HEK293 (cell line): ENCODE measurements around the gene BPIFA2.

Experiments used
- CTCF ChIA-PET: fragments of 350-600 bp; formaldehyde crosslinking; extraction: SDS; loops from one replicate; lab custom pipeline; 2021; ENCODE audit warnings: antibody characterized with exemption; lab: Yijun Ruan, JAX
- POLR2A ChIA-PET: fragments of 300-600 bp; formaldehyde crosslinking; extraction: SDS; loops from one replicate; lab custom pipeline; 2020; ENCODE audit warnings: antibody characterized with exemption, inconsistent platforms; lab: Yijun Ruan, JAX
- H3K27ac ChIP-seq: fragments of 200-500 bp; sonication (Bioruptor generic); 2 replicates; pipeline ENCODE4 v1.5.1; 2014; ENCODE audit warnings: low read depth, low read length, control low read depth, inconsistent platforms; ENCODE audit errors: extremely low read depth
- H3K36me3 ChIP-seq, 2 experiments: fragments of 200-500 bp in 1 of 2; sonication (Bioruptor generic) in 1 of 2; 1 replicate in 1 of 2; 2 replicates in 1 of 2; pipeline ENCODE4 v1.5.1; 2014 to 2017; ENCODE audit warnings: inconsistent platforms in 2 of 2, low read length in 2 of 2; ENCODE audit not compliant: control insufficient read depth in 2 of 2, insufficient read depth in 1 of 2
- H3K4me1 ChIP-seq: fragments of 200-500 bp; sonication (Bioruptor generic); 2 replicates; pipeline ENCODE4 v1.5.1; 2014; ENCODE audit warnings: mild to moderate bottlenecking, low read length, inconsistent platforms; ENCODE audit not compliant: control insufficient read depth, insufficient read depth
- H3K4me3 ChIP-seq: 2 replicates; pipeline ENCODE4 v1.5.1; 2011; ENCODE audit warnings: low read depth, mild to moderate bottlenecking, control low read depth, low read length, moderate library complexity
- H3K9me3 ChIP-seq: fragments of 200-500 bp; sonication (Bioruptor generic); 2 replicates; pipeline ENCODE4 v1.5.1; 2014; ENCODE audit warnings: low read depth, low read length, inconsistent platforms; ENCODE audit not compliant: control insufficient read depth, insufficient read depth
- ATF2 ChIP-seq: fragments of 450-650 bp; formaldehyde crosslinking; IDR thresholded peaks from 2 replicates; pipeline ENCODE4 v1.5.1; 2016; ENCODE audit warnings: missing biosample characterization, missing genetic modification characterization, low read depth
- ELK4 ChIP-seq: IDR thresholded peaks from 2 replicates; pipeline ENCODE4 v1.6.1; 2011; ENCODE audit warnings: mild to moderate bottlenecking, low read depth, low read length, borderline replicate concordance
- GLIS2 ChIP-seq: fragments of 450-650 bp; formaldehyde crosslinking; IDR thresholded peaks from 2 replicates; pipeline ENCODE4 v1.5.1; 2016; ENCODE audit warnings: missing biosample characterization, missing genetic modification characterization
- ZBTB11 ChIP-seq: fragments of 450-650 bp; formaldehyde crosslinking; conservative IDR thresholded peaks from 2 replicates; pipeline ENCODE4 v1.5.1; 2016; ENCODE audit warnings: low read depth, missing biosample characterization, missing genetic modification characterization
- ZBTB26 ChIP-seq: fragments of 450-650 bp; formaldehyde crosslinking; optimal IDR thresholded peaks from 2 replicates; pipeline ENCODE3; 2016; ENCODE audit warnings: missing biosample characterization, mild to moderate bottlenecking, missing genetic modification characterization
- ZBTB44 ChIP-seq: fragments of 450-650 bp; IDR thresholded peaks from 2 replicates; pipeline ENCODE4 v1.5.1; 2018; ENCODE audit warnings: missing biosample characterization, mild to moderate bottlenecking, missing genetic modification characterization
- ZFP41 ChIP-seq: fragments of 450-650 bp; formaldehyde crosslinking; IDR thresholded peaks from 2 replicates; pipeline ENCODE4 v1.5.1; 2016; ENCODE audit warnings: missing biosample characterization, missing genetic modification characterization, borderline replicate concordance
- ZNF214 ChIP-seq: fragments of 450-650 bp; formaldehyde crosslinking; IDR thresholded peaks from 2 replicates; pipeline ENCODE4 v1.5.1; 2017; ENCODE audit warnings: missing biosample characterization, mild to moderate bottlenecking, missing genetic modification characterization, borderline replicate concordance
- ZNF292 ChIP-seq: fragments of 450-650 bp; formaldehyde crosslinking; IDR thresholded peaks from 2 replicates; pipeline ENCODE4 v1.5.1; 2016; ENCODE audit warnings: low read depth, missing biosample characterization, missing genetic modification characterization, borderline replicate concordance
- ZNF311 ChIP-seq: fragments of 450-650 bp; formaldehyde crosslinking; IDR thresholded peaks from 2 replicates; pipeline ENCODE4 v1.5.1; 2017; ENCODE audit warnings: missing biosample characterization, missing genetic modification characterization, borderline replicate concordance
- ZNF335 ChIP-seq: fragments of 450-650 bp; formaldehyde crosslinking; conservative IDR thresholded peaks from 2 replicates; pipeline ENCODE4 v1.5.1; 2016; ENCODE audit warnings: missing biosample characterization, missing genetic modification characterization
- ZNF350 ChIP-seq: fragments of 450-650 bp; formaldehyde crosslinking; IDR thresholded peaks from 2 replicates; pipeline ENCODE4 v1.5.0; 2017; ENCODE audit warnings: missing biosample characterization, mild to moderate bottlenecking, missing genetic modification characterization
- ZNF354C ChIP-seq: fragments of 450-650 bp; formaldehyde crosslinking; IDR thresholded peaks from 2 replicates; pipeline ENCODE4 v1.5.1; 2016; ENCODE audit warnings: missing biosample characterization, missing genetic modification characterization, low read depth, borderline replicate concordance
- ZNF404 ChIP-seq: fragments of 450-650 bp; formaldehyde crosslinking; IDR thresholded peaks from 2 replicates; pipeline ENCODE4 v1.5.1; 2017; ENCODE audit warnings: missing biosample characterization, missing genetic modification characterization
- ZNF433 ChIP-seq: fragments of 450-650 bp; formaldehyde crosslinking; IDR thresholded peaks from 2 replicates; pipeline ENCODE4 v1.5.1; 2016; ENCODE audit warnings: missing biosample characterization, missing genetic modification characterization, low read depth
- ZNF488 ChIP-seq: fragments of 450-650 bp; formaldehyde crosslinking; IDR thresholded peaks from 2 replicates; pipeline ENCODE4 v1.5.1; 2016; ENCODE audit warnings: missing biosample characterization, missing genetic modification characterization
- ZNF558 ChIP-seq: fragments of 450-650 bp; formaldehyde crosslinking; IDR thresholded peaks from 2 replicates; pipeline ENCODE4 v1.5.1; 2016; ENCODE audit warnings: missing biosample characterization, missing genetic modification characterization
- ZNF621 ChIP-seq: fragments of 450-650 bp; formaldehyde crosslinking; IDR thresholded peaks from 2 replicates; pipeline ENCODE4 v1.5.1; 2017; ENCODE audit warnings: missing biosample characterization, missing genetic modification characterization
- ZNF623 ChIP-seq: fragments of 450-650 bp; formaldehyde crosslinking; IDR thresholded peaks from 2 replicates; pipeline ENCODE4 v1.5.1; 2016; ENCODE audit warnings: missing biosample characterization, missing genetic modification characterization

BPIFA2 gene

GRCh38 chr20:33167859-33168258, at the start of gene BPIFA2:
Gene BPIFA2 (plus strand): TSS chr20:33168159. CDS start chr20:33169146, 987 bp downstream.
- no peaks in the 10 kb centered on the region for H3K4me1 ChIP-seq
- no peak within 1 kb of the TSS for H3K27ac ChIP-seq
- ChIA-PET CTCF (interaction anchor here (0.8 kb wide), 1 partner anchor 44 kb away, joined by 4 read pairs; no protein-coding TSS in a partner anchor), POLR2A (no interaction called here)
- no peaks in the 10 kb centered on the region for H3K36me3 ChIP-seq
- H3K9me3 ChIP-seq, result no peaks in the 10 kb centered on the region
- TF ChIP-seq ZBTB26 (tag by site-specific recombination), result no peak
- no peak for TF ChIP-seq ZNF404 (tag by site-specific recombination)
- no peak for TF ChIP-seq ZNF311 (tag by site-specific recombination)
- H3K4me3 ChIP-seq, result no peak within 1 kb of the TSS

GRCh38 chr20:33119725-33120720, 47.9 kb upstream of the BPIFA2 start:
- no peaks in the 10 kb centered on the region for H3K36me3 ChIP-seq
- no peaks in the 10 kb centered on the region for H3K9me3 ChIP-seq
- CTCF ChIA-PET, result no interaction called here
- TF ChIP-seq ZNF488 (no peak), ATF2 (tag by site-specific recombination) (no peak), ZNF335 (tag by site-specific recombination) (no peak), ZNF292 (tag by site-specific recombination) (no peak), ZNF623 (tag by site-specific recombination) (no peak), ZFP41 (tag by site-specific recombination) (no peak), ZNF214 (tag by site-specific recombination) (no peak), ZNF354C (tag by site-specific recombination) (no peak), GLIS2 (tag by site-specific recombination) (no peak), ZNF433 (tag by site-specific recombination) (no peak), ZNF350 (tag by site-specific recombination) (no peak), ZNF621 (no peak), ZBTB44 (tag by site-specific recombination) (no peak), ELK4 (no peak), ZBTB11 (tag by site-specific recombination) (no peak), ZNF558 (tag by site-specific recombination) (no peak)
- TF ChIP-seq, all 188 proteins: peak for 0
- no peak overlapping the region for H3K4me3 ChIP-seq
- POLR2A ChIA-PET, result no interaction called here
- no peak overlapping the region for H3K27ac ChIP-seq
- H3K4me1 ChIP-seq, result no peaks in the 10 kb centered on the region
